ENCODE data around the gene GPC6. TPM values are rescaled to one million over a fixed set of nuclear protein-coding genes. Genes with fewer than 3 reads are reported as not detected.

The GPC6 gene
- total and polyA plus RNA-seq, 2 donors (not counting 3 experiments of a cell fraction or from before 2014, with no cell fraction given), result 0.01 TPM; not detected in 1

DNA sequence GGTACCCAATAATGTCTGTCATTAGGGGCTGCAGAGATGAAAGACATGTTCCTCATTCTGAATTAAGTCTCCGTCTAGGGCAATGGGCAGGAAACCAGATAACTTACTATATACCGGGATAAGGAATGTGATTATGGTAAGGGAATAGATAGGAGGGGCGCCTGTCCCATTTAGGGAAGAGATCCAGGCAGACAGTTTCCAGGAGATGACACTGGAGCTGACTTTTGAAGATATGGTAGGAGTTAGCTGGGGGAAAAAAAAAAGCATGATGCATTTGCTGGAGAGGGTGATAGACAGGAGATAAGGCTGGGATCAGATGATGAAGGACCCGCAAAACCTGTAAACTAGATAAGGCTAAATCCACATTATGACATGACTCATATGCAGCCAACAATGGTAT is 912.2 kb downstream of the GPC6 start:
- Histone ChIP-seq H3K9ac (replicated peaks; ENCODE audit: extremely low read depth, insufficient read depth, low read length) (no peak overlapping the region), H4K20me1 (replicated peaks; ENCODE audit: control insufficient read depth, extremely low read depth, insufficient read depth, low read length) (no peaks in the 10 kb centered on the region), H3K4me1 (ENCODE audit: control insufficient read depth, extremely low read depth, insufficient read depth, low read length) (no peaks in the 10 kb centered on the region), H3K27me3 (ENCODE audit: control insufficient read depth in 2 of 2, insufficient read depth in 2 of 2, low read length in 2 of 2) (no peaks in the 10 kb centered on the region), H3K4me2 (ENCODE audit: insufficient read depth, low read length) (no peak overlapping the region), H3K36me3 (ENCODE audit: control insufficient read depth in 2 of 2, extremely low read depth in 1 of 2, insufficient read depth in 2 of 2, low read length in 2 of 2) (no peaks in the 10 kb centered on the region), H3K9me3 (replicated peaks; ENCODE audit: control insufficient read depth, insufficient read depth, low read length) (peaks cover under 1% of the 10 kb centered on the region), H3K79me2 (ENCODE audit: control insufficient read depth, insufficient read depth, low read length) (no peaks in the 10 kb centered on the region), H3K9me1 (replicated peaks; ENCODE audit: control insufficient read depth, extremely low read depth, insufficient read depth, low read length) (no peaks in the 10 kb centered on the region), H3K27ac (ENCODE audit: insufficient read depth, low read depth, low read length) (no peak overlapping the region), H2AFZ (ENCODE audit: low read depth, low read length) (no peak overlapping the region), H3K4me3 (replicated peaks in 1 of 3; ENCODE audit: insufficient read depth in 1 of 3, low read depth in 1 of 3, low read length in 3 of 3) (no peak overlapping the region)
- dilution Hi-C loops (cut with MboI; ENCODE audit: extremely low pct_ligation_motif_present, low sequenced_read_pairs), result no loop called here
- DNase-seq (ENCODE audit: low read depth, low spot score) (no peak), FAIRE-seq (no peak)
- no TSS peak for BruUV-seq (replicated peaks)
- ChIA-PET CTCF (no interaction called here), POLR2A (no interaction called here)
- intact Hi-C loops (cut with micrococcal nuclease), result no loop called here
- TF ChIP-seq EZH2 (IDR thresholded peaks at IDR 0.05; ENCODE audit: borderline replicate concordance, low read depth, low read length, severe bottlenecking), result no peak
- TF ChIP-seq MYC (IDR thresholded peaks at IDR 0.05; ENCODE audit: low read depth, low read length), result no peak
- TF ChIP-seq POLR2AphosphoS5 (IDR thresholded peaks at IDR 0.05; ENCODE audit: insufficient read depth, low read depth, low read length), result no peak
- no peak for TF ChIP-seq GATA2 (IDR thresholded peaks at IDR 0.05; ENCODE audit: insufficient read depth, insufficient read length, low read depth, low read length)
- no peak for TF ChIP-seq POLR2A (IDR thresholded peaks at IDR 0.05; ENCODE audit: low read depth, low read length)
- TF ChIP-seq, protein P1, sequence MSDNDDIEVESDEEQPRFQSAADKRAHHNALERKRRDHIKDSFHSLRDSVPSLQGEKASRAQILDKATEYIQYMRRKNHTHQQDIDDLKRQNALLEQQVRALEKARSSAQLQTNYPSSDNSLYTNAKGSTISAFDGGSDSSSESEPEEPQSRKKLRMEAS (IDR thresholded peaks at IDR 0.05; ENCODE audit: insufficient read depth, insufficient read length), result no peak
- no peak for TF ChIP-seq JUN (IDR thresholded peaks at IDR 0.05; ENCODE audit: borderline replicate concordance, insufficient read depth, insufficient read length, low read depth)
- no peak for TF ChIP-seq FOS (IDR thresholded peaks at IDR 0.05; ENCODE audit: borderline replicate concordance, insufficient read depth, low read length)
- TF ChIP-seq, protein P2, sequence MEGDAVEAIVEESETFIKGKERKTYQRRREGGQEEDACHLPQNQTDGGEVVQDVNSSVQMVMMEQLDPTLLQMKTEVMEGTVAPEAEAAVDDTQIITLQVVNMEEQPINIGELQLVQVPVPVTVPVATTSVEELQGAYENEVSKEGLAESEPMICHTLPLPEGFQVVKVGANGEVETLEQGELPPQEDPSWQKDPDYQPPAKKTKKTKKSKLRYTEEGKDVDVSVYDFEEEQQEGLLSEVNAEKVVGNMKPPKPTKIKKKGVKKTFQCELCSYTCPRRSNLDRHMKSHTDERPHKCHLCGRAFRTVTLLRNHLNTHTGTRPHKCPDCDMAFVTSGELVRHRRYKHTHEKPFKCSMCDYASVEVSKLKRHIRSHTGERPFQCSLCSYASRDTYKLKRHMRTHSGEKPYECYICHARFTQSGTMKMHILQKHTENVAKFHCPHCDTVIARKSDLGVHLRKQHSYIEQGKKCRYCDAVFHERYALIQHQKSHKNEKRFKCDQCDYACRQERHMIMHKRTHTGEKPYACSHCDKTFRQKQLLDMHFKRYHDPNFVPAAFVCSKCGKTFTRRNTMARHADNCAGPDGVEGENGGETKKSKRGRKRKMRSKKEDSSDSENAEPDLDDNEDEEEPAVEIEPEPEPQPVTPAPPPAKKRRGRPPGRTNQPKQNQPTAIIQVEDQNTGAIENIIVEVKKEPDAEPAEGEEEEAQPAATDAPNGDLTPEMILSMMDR (IDR thresholded peaks at IDR 0.05; ENCODE audit: extremely low read depth in 1 of 2, insufficient read depth in 1 of 2, low read depth in 1 of 2, low read length in 2 of 2), result no peak

All from endothelial cell of umbilical vein (primary cell).